Effector memory CD8-positive, alpha-beta T cell (primary cell): Measurements from ENCODE around the gene ACSS3.
"Not testable (repeated sequence)": the region's sequence is repeated elsewhere in the genome, so short reads cannot be mapped to it uniquely, and the experiment has no call there.

Experiments
- ATAC-seq: fragments of 150-1000 bp; cut with Tn5 transposase; replicated peaks from 2 replicates; pipeline ENCODE4 v1.10.0; 2021; ENCODE audit warnings: mild to moderate bottlenecking, moderate library complexity
- DNase-seq, 3 experiments: peaks; one replicate each; pipeline ENCODE4 v3.0.0; 2021
- H3K27ac Mint-ChIP-seq, 2 donors: one replicate each; pipeline ENCODE4 v1.8.0; 2022; ENCODE audit warnings: mild to moderate bottlenecking in 2 of 2, mixed read lengths in 2 of 2, moderate library complexity in 2 of 2
- H3K27me3 Mint-ChIP-seq, 2 donors: one replicate each; pipeline ENCODE4 v1.8.0; 2022; ENCODE audit warnings: mixed read lengths in 2 of 2
- H3K36me3 Mint-ChIP-seq: one replicate; pipeline ENCODE4 v1.8.0; 2022; ENCODE audit warnings: mild to moderate bottlenecking, moderate library complexity, mixed read lengths; ENCODE audit not compliant: insufficient read depth
- H3K4me1 Mint-ChIP-seq, 2 donors: one replicate each; pipeline ENCODE4 v1.8.0; 2022; ENCODE audit warnings: low read depth in 2 of 2, mixed read lengths in 2 of 2
- H3K4me3 Mint-ChIP-seq, 2 donors: one replicate each; pipeline ENCODE4 v1.8.0; 2022; ENCODE audit warnings: mild to moderate bottlenecking in 2 of 2, mixed read lengths in 2 of 2, moderate library complexity in 2 of 2
- H3K9me3 Mint-ChIP-seq, 2 donors: one replicate each; pipeline ENCODE4 v1.8.0; 2022; ENCODE audit warnings: mixed read lengths in 2 of 2
- total RNA-seq, 9 experiments: gene quantifications; one replicate each; lab custom pipeline; 2026; lab: John Stamatoyannopoulos, UW

Gene ACSS3
- total RNA-seq = 0 to 0.29 (median 0) reads per million in 9 experiments

DNA sequence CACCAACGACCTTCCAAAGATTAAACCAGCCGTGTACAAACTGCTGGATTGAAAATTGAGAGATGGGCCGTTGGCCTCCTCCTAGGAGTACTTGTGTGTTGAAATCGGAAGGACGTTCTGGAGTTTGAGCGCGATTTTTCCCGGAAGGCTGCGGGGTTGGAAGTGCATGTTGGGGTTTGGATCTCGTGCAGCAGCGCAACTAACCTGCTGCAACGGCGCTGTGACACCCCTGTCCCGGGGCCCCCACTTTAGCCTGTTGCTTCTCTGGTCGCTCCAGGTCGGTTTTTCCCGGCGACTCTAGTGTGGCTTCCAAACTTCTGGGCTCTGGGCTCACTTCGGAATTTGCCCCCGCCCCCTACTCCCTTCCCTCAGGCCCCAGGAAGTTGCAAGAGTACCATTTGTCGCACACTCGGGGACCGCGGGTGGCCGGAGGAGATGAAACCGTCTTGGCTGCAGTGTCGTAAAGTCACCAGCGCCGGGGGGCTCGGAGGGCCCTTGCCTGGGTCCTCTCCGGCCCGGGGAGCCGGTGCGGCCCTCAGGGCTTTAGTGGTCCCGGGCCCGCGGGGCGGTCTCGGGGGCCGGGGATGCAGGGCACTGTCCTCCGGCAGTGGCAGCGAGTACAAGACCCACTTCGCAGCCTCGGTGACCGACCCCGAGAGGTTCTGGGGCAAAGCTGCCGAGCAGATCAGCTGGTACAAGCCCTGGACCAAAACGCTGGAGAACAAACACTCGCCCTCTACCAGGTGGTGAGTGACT lies at the start of gene ACSS3:
TSS of gene ACSS3 (plus strand) at position 394 of the 756 bp plus-strand sequence. CDS start at position 436, 42 bp downstream.
- Mint-ChIP-seq H3K4me3 (no peak within 1 kb of the TSS), H3K4me1 (no peaks in the 10 kb centered on the region), H3K27me3 (peaks cover 0 to 9% of the 10 kb centered on the region in 2 donors)

GRCh38 chr12:81034926-81035325 lies 43.0 kb upstream of the ACSS3 start:
- DNase-seq (no peak), ATAC-seq (no peak)
- Mint-ChIP-seq H3K27me3 (no peaks in the 10 kb centered on the region), H3K27ac (no peak overlapping the region), H3K9me3 (peaks cover 0 to 3% of the 10 kb centered on the region in 2 donors), H3K4me1 (no peaks in the 10 kb centered on the region), H3K36me3 (no peaks in the 10 kb centered on the region), H3K4me3 (no peak overlapping the region)

More for the DNA sequence above, at the start of gene ACSS3:
- Mint-ChIP-seq H3K27ac (no peak within 1 kb of the TSS), H3K9me3 (peaks cover 0 to 14% of the 10 kb centered on the region in 2 donors), H3K36me3 (peaks cover 3% of the 10 kb centered on the region)
- ATAC-seq = no peak
- no peak for DNase-seq

DNA sequence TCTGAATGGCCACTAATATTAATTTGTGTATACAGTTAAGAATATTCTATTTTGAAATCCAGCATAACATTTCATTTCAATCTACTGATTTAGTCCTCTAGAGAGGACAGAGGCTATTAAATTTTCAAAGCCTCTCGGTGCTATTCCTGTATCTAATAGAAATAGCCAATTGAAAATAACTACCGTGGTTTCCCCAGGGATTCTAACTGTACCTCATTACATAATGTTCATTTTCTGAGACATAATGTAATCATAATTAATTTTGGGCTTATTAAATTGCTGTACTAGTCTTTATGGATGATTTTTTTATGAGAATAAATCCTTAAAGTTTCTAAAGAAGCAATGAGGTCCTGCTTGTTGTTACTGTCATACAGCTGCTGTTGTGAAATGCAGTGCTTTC lies 38.6 kb upstream of the ACSS3 start:
- Mint-ChIP-seq H3K27ac (no peak overlapping the region), H3K4me3 (no peak overlapping the region), H3K4me1 (no peaks in the 10 kb centered on the region), H3K9me3 (peaks cover 0 to 5% of the 10 kb centered on the region in 2 donors), H3K27me3 (no peaks in the 10 kb centered on the region), H3K36me3 (no peaks in the 10 kb centered on the region)
- no peak for DNase-seq
- no peak for ATAC-seq

- DNase-seq (no peak), ATAC-seq (no peak)
- H3K27ac Mint-ChIP-seq = no peak overlapping the region
- no peaks in the 10 kb centered on the region for H3K27me3 Mint-ChIP-seq
- H3K4me3 Mint-ChIP-seq = no peak overlapping the region
- no peaks in the 10 kb centered on the region for H3K4me1 Mint-ChIP-seq
- H3K36me3 Mint-ChIP-seq = no peaks in the 10 kb centered on the region
- peaks cover 0 to 2% of the 10 kb centered on the region in 2 donors for H3K9me3 Mint-ChIP-seq
These were observed 33.7 kb upstream of the ACSS3 start for GRCh38 chr12:81043979-81044740.

GRCh38 chr12:81064971-81065370 lies 12.9 kb upstream of the ACSS3 start:
- ATAC-seq, H3K4me3 Mint-ChIP-seq, H3K27me3 Mint-ChIP-seq, H3K27ac Mint-ChIP-seq, H3K36me3 Mint-ChIP-seq, H3K4me1 Mint-ChIP-seq, DNase-seq: not testable (repeated sequence)
- H3K9me3 Mint-ChIP-seq = peaks cover 14 to 18% of the 10 kb centered on the region in 2 donors

DNA sequence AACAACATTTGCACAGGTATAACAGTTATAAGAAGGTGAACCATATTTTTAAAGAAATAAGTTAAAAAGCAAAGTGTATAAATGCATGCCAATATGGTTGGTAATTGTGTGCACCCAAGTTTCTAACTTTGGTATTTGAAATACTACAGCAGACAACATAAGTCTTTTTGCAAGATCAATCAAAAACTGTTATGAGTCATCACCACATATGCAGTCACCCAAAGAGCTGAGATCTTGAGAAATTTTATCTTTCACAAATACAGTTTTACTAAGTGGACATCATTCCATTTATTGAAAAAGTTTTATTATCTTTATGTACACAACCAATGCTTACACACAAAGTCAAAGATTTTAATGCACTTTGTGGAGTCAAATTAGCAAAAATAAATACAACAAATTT lies 7.0 kb upstream of the ACSS3 start:
- Mint-ChIP-seq H3K4me3 (no peak overlapping the region), H3K4me1 (no peaks in the 10 kb centered on the region), H3K36me3 (no peaks in the 10 kb centered on the region), H3K27ac (no peak overlapping the region), H3K27me3 (no peaks in the 10 kb centered on the region), H3K9me3 (peaks cover 3 to 9% of the 10 kb centered on the region in 2 donors)
- ATAC-seq (no peak), DNase-seq (no peak)

DNA sequence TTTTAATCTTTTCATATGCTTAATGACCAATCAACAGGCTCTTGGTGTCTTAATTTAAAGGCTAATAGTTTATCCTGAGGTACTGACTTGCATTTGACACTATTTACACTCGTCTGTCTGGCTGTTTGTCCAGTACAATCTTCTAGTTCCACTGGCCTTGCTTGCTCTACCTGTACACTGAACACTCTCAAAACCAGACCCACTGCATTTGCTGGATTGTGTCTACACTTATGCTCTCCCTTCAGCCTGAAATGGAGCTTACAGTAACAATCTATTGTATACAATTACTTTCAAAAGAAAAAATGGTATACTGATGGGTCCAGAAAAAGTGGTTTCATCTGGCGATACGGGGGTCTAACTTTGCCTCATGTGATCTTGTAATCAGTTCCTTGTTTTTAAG lies 2.3 kb upstream of the ACSS3 start:
- no peak overlapping the region for H3K4me3 Mint-ChIP-seq

GRCh38 chr12:81077329-81077685 lies 572 bp upstream of the ACSS3 start:
- Mint-ChIP-seq H3K27me3 (peaks cover 0 to 9% of the 10 kb centered on the region in 2 donors), H3K27ac (no peak overlapping the region), H3K9me3 (peaks cover 0 to 14% of the 10 kb centered on the region in 2 donors), H3K4me3 (no peak overlapping the region), H3K36me3 (peaks cover 3% of the 10 kb centered on the region), H3K4me1 (no peaks in the 10 kb centered on the region)
- no peak for DNase-seq
- ATAC-seq = no peak

More for the DNA sequence above, 2.3 kb upstream of the ACSS3 start:
- Mint-ChIP-seq H3K9me3 (peaks cover 0 to 11% of the 10 kb centered on the region in 2 donors), H3K36me3 (peaks cover 3% of the 10 kb centered on the region), H3K27me3 (peaks cover 0 to 9% of the 10 kb centered on the region in 2 donors), H3K27ac (no peak overlapping the region), H3K4me1 (no peaks in the 10 kb centered on the region)
- ATAC-seq = no peak
- no peak for DNase-seq

DNA sequence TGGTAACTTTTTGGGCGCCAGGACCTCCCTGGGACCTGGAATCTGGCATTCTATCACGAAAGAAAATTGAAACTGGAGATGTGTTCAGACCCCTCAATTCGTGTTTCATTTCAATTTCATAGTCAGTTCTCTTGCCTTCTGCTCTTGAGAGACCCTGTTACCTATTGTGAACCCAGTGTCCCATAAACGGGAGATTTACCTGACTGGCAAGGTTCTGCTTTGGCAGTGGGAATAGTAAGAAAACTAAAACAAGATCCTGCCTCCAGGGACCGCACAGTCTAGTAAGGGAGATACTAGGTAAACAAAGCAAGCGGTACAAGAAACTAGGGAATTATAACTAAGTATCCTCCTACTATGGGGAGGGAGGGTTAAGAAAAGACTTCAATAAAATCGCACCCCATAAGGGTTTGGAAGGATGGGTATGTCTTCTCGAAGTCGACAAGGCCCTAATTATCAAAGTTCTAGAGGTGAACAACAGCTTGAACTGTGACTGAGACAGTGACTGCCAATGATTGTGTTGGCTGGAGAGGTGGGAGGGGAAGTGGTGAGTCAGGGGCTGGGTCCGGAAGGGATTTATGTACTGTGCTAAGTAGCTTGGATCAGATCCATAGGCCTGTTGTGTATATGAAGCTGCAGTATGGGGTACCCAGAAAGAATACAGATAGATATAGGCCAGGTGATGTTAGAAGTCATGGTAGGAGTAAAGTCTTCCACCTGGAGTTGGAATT lies 754 bp downstream of the ACSS3 start:
- Mint-ChIP-seq H3K9me3 (peaks cover 0 to 14% of the 10 kb centered on the region in 2 donors), H3K4me1 (no peaks in the 10 kb centered on the region), H3K27ac (no peak overlapping the region), H3K27me3 (peaks cover 0 to 9% of the 10 kb centered on the region in 2 donors), H3K36me3 (peaks cover 3% of the 10 kb centered on the region), H3K4me3 (no peak overlapping the region)
- ATAC-seq (no peak), DNase-seq (no peak)

DNA sequence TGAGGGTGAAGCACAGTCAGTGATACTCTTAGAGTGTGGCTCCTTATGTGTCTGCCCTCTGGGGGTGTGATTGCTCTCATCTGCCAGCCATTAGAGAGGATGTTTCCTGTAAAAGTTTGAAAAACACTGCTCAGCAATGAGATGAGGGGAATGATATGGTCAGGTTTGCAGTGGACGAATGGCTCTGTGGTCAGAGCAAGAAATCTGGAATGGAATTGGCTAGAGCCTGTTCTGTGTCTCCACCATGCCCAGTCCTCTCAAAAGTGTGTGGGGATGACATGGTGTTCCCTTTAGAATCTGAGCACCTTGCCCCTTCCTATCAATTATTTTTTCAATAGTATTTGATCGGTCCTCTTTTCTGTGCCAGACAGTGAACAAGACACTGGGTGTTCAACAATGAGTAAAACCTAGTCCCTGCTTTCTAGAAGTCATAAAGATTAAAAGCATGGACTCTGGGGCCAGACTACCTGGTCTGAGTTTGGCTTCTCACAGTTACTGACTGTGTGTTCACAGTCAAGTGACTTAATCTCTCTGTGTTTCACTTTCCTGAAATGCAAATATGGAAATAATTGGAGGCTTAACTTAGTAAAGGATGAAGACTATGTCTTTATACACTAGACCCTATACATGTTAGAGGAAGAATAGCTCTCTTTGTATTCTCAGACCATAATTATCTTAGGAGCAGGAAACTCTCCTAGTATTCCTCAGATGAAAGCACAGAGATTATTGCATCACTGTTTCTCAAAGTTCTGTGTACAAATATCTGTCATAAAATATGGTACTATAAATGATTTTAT lies 1.6 kb downstream of the ACSS3 start:
- DNase-seq (no peak), ATAC-seq (no peak)
- Mint-ChIP-seq H3K4me1 (no peaks in the 10 kb centered on the region), H3K27ac (no peak overlapping the region), H3K27me3 (peaks cover 0 to 9% of the 10 kb centered on the region in 2 donors), H3K36me3 (peaks cover 3% of the 10 kb centered on the region), H3K4me3 (no peak overlapping the region), H3K9me3 (peaks cover 5 to 12% of the 10 kb centered on the region in 2 donors)

- no peak for ATAC-seq
- DNase-seq = no peak
- Mint-ChIP-seq H3K27ac (no peak overlapping the region), H3K27me3 (peaks cover 0 to 9% of the 10 kb centered on the region in 2 donors), H3K4me1 (no peaks in the 10 kb centered on the region), H3K4me3 (no peak overlapping the region), H3K9me3 (peaks cover 6 to 11% of the 10 kb centered on the region in 2 donors), H3K36me3 (peaks cover 3% of the 10 kb centered on the region)
These were observed 2.6 kb downstream of the ACSS3 start for GRCh38 chr12:81080431-81080983.

DNA sequence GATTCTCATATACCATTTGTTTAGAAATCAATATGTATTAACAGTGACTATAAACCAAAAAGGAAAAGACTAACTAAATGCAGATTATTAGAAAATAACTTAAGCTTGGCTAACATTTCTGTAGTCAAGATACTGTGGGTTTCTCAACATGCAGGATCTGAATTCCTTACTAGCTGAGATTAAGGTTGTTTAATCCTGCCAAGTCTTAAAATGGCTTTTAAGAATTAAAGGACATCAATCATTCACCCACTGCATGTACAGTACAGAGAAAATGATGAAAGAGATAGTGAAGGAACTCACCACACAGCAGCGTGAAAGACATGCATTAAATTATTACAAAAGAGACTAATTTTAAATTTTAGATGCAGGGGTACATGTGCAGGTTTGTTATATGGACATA lies 3.8 kb downstream of the ACSS3 start:
- DNase-seq (no peak), ATAC-seq (no peak)
- H3K4me3 Mint-ChIP-seq = no peak overlapping the region
- no peak overlapping the region for H3K27ac Mint-ChIP-seq
- H3K4me1 Mint-ChIP-seq = no peaks in the 10 kb centered on the region
- peaks cover 3% of the 10 kb centered on the region for H3K36me3 Mint-ChIP-seq
- H3K9me3 Mint-ChIP-seq = peaks cover 6 to 11% of the 10 kb centered on the region in 2 donors
- peaks cover 0 to 9% of the 10 kb centered on the region in 2 donors for H3K27me3 Mint-ChIP-seq
